ENCODE measurements around the gene HSPB1. TPM values are rescaled to one million over a fixed set of nuclear protein-coding genes. Genes with fewer than 3 reads are reported as not detected.
"Not testable (repeated sequence)": the region's sequence is repeated elsewhere in the genome, so short reads cannot be mapped to it uniquely, and the experiment has no call there.

Gene HSPB1
- total RNA-seq, 3 donors from 2014 or later: 210 to 264 (median 211) TPM

DNA sequence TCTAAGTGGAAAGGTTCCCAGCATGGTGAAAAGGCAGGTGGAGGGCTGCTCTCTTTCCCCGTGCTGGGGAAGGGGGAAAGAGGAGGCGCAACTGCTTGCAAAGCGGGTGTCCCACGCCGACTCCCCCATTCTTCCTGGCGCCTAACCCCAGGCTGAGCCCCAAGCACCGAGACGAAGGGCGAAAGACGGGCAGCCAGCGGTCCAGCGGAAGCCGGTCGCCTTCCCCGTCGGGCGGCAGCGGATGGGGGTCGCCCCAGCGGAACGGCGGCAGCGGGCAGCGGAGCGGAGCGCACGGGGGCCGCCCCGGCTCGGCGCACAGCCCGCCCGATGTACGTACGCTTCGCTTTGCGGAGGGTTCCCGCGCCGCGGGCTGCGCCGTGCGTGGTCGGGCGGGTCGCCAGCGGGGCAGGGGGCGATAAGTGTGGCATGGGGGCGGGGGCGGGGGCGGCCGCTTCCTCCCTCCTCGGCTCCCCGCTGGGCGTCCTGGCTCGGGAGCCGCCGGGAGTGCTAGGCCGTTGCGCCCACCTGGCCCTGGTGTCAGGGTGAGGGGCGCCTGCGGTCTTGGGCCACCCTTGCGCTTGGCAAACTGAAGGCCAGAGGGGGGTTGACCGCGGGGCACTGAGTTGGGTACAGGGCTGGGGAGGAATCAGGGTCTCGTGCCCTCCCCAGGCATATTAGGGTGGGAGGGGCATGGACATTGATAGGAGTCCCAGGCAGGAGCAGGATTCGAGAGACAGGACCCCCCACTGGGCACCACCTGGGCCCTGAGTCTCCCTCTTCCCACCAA is 35.2 kb upstream of the HSPB1 start:
- no peak for DNase-seq (ENCODE audit: low spot score in 2 of 2)
- no peak for TF ChIP-seq POLR2AphosphoS5 (IDR thresholded peaks at IDR 0.05)
- TF ChIP-seq POLR2A (IDR thresholded peaks at IDR 0.05): no peak
- TF ChIP-seq, protein P1, sequence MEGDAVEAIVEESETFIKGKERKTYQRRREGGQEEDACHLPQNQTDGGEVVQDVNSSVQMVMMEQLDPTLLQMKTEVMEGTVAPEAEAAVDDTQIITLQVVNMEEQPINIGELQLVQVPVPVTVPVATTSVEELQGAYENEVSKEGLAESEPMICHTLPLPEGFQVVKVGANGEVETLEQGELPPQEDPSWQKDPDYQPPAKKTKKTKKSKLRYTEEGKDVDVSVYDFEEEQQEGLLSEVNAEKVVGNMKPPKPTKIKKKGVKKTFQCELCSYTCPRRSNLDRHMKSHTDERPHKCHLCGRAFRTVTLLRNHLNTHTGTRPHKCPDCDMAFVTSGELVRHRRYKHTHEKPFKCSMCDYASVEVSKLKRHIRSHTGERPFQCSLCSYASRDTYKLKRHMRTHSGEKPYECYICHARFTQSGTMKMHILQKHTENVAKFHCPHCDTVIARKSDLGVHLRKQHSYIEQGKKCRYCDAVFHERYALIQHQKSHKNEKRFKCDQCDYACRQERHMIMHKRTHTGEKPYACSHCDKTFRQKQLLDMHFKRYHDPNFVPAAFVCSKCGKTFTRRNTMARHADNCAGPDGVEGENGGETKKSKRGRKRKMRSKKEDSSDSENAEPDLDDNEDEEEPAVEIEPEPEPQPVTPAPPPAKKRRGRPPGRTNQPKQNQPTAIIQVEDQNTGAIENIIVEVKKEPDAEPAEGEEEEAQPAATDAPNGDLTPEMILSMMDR (IDR thresholded peaks at IDR 0.05): no peak
- H3K36me3 ChIP-seq: no peaks in the 10 kb centered on the region
- H3K9me3 ChIP-seq: no peaks in the 10 kb centered on the region
- intact Hi-C loops (cut with DNase I; ENCODE audit: low total_unique reads): no loop called here
- peak overlapping the region; percentile 18 to 65 (median 37) for H3K4me3 ChIP-seq
- H3K27ac ChIP-seq: no peak overlapping the region
- H3K4me1 ChIP-seq: peaks cover 4 to 8% of the 10 kb centered on the region in 2 donors
- peaks cover 7 to 27% of the 10 kb centered on the region in 2 donors for H3K27me3 ChIP-seq

DNA sequence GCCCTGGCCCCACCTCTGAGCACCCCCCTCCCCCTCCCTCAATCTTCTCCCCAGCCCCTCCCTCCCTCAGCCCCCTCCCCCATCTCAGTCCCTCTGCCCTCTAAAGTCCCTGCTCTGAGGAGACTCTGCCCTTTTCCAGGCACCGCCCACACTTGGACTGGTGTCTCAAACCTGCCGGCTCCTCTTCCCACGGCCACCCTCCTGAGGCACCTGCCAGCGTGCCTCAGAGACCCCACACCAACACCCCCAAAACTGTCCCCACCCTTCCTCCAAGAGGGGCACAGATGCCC is 34.6 kb upstream of the HSPB1 start:
- H3K36me3 ChIP-seq: no peaks in the 10 kb centered on the region
- no peak overlapping the region for H3K27ac ChIP-seq
- DNase-seq (ENCODE audit: low spot score in 2 of 2): no peak
- TF ChIP-seq POLR2A (IDR thresholded peaks at IDR 0.05): no peak
- TF ChIP-seq, protein P1 (IDR thresholded peaks at IDR 0.05): no peak
- no peak for TF ChIP-seq POLR2AphosphoS5 (IDR thresholded peaks at IDR 0.05)
- intact Hi-C loops (cut with DNase I; ENCODE audit: low total_unique reads): no loop called here
- peak overlapping the region in 1 of 3 donors; percentile 15 for H3K4me3 ChIP-seq
- H3K27me3 ChIP-seq: peaks cover 7 to 27% of the 10 kb centered on the region in 2 donors
- peaks cover 4 to 8% of the 10 kb centered on the region in 2 donors for H3K4me1 ChIP-seq
- no peaks in the 10 kb centered on the region for H3K9me3 ChIP-seq

DNA sequence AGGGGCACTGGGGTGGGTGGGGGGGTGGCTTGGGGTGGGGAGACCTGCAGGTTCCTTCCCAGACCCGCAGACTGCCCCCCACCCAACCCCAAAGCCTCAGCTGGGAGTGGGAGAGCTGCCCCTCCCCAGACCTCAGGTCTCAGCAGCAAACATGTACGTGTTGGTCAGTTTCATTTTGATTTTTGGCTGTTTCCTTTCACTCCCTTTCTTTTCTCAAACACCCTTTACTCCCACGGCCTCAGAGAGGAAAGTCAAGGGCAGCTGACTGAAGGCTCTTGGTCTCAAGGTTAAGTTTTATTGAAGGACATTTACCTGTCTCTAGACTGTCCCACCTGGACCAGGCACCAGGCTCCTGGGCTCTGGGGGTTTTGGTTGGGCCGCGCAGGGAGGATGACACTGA is 34.1 kb upstream of the HSPB1 start:
- intact Hi-C loops (cut with DNase I; ENCODE audit: low total_unique reads): no loop called here
- Histone ChIP-seq H3K27me3 (peaks cover 7 to 27% of the 10 kb centered on the region in 2 donors), H3K36me3 (no peaks in the 10 kb centered on the region), H3K27ac (no peak overlapping the region), H3K9me3 (no peaks in the 10 kb centered on the region), H3K4me3 (peak overlapping the region in 1 of 3 donors; percentile 15), H3K4me1 (peaks cover 4 to 8% of the 10 kb centered on the region in 2 donors)
- no peak for DNase-seq (ENCODE audit: low spot score in 2 of 2)
- TF ChIP-seq POLR2AphosphoS5 (IDR thresholded peaks at IDR 0.05) (no peak), POLR2A (IDR thresholded peaks at IDR 0.05) (no peak)
- TF ChIP-seq, protein P1 (IDR thresholded peaks at IDR 0.05): no peak

DNA sequence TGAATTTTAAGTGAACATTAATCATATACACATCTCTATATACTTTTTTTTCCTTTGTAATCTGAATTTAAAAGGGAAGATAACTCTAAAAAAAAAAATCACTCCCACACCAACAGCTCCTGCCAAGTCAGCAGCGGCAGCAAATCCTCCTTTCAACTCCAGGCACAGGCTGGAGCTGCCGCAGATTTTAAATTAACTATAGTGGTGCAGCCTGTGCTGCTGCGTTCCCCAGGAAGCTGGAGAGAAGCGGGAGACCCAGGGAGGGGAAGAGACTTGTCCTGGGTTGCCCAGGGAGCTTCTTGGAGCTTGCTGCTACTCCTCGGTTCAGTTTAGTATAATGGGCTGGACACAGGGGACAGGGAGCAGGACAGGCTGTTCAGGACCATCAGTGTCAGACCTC is 32.6 kb upstream of the HSPB1 start:
- intact Hi-C loops (cut with DNase I; ENCODE audit: low total_unique reads): no loop called here
- Histone ChIP-seq H3K27me3 (peaks cover 7 to 27% of the 10 kb centered on the region in 2 donors), H3K27ac (no peak overlapping the region), H3K4me3 (no peak overlapping the region), H3K36me3 (no peaks in the 10 kb centered on the region), H3K4me1 (peaks cover 4 to 8% of the 10 kb centered on the region in 2 donors), H3K9me3 (no peaks in the 10 kb centered on the region)
- no peak for DNase-seq (ENCODE audit: low spot score in 2 of 2)
- TF ChIP-seq, protein P1 (IDR thresholded peaks at IDR 0.05): no peak
- TF ChIP-seq POLR2AphosphoS5 (IDR thresholded peaks at IDR 0.05) (no peak), POLR2A (IDR thresholded peaks at IDR 0.05) (no peak)

DNA sequence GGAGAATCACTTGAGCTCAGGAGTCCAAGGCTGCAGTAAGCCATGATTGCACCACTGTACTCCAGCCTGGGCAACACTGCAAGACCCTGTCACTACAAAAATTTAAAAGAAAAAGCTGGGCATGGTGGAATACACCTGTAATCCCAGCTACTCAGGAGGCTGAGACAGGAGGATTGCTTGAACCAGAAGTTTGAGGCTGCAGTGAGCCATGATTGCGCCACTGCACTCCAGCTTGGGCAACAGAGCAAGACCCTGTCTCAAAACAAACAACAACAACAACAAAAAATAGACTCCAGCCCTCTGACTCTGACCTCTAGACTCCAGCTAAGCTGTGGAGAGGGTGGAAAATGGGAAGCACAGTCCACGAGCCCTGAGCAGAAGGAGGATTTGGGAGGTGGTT is 31.1 kb upstream of the HSPB1 start:
- H3K27ac ChIP-seq; H3K4me3 ChIP-seq; H3K36me3 ChIP-seq; DNase-seq (ENCODE audit: low spot score in 2 of 2); intact Hi-C loops (cut with DNase I; ENCODE audit: low total_unique reads); H3K9me3 ChIP-seq; H3K4me1 ChIP-seq: not testable (repeated sequence)
- H3K27me3 ChIP-seq: peaks cover 7 to 27% of the 10 kb centered on the region in 2 donors

Data from breast epithelium (tissue), 4 donors.